GM21367 (cell line): ENCODE data around the gene CCK.
"Not testable (repeated sequence)": the region's sequence is repeated elsewhere in the genome, so short reads cannot be mapped to it uniquely, and the experiment has no call there.

ENCODE experiments used
- ATAC-seq: cut with Tn5 transposase; IDR thresholded peaks from one replicate; pipeline ENCODE4 v1.9.1; 2021; ENCODE audit not compliant: unreplicated experiment

CCK gene, protein sequence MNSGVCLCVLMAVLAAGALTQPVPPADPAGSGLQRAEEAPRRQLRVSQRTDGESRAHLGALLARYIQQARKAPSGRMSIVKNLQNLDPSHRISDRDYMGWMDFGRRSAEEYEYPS

DNA sequence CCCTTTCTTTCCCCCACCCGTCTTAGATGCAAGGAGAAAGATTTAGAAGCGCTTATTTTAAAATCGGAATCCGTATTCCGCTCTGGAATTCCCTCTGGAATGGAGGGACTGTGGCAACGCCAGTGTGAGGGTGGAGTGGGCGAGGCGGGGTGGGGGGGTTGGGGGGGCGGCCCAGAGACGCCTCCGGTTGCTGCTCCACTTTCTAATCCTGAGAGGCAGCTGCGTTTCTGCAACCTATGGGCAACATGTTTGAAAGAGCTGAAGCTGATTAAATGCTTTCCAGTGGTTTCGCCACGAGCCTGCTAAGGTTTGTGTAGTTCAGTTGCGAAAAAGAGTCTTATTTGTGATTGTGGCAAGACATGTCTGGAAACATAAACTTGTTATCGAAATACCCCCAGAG, at the start of gene CCK:
CCK (minus strand) TSS at position 101 of the 400 bp plus-strand sequence. CDS start 2,555 bp downstream, outside the sequence.
- no peak for ATAC-seq

DNA sequence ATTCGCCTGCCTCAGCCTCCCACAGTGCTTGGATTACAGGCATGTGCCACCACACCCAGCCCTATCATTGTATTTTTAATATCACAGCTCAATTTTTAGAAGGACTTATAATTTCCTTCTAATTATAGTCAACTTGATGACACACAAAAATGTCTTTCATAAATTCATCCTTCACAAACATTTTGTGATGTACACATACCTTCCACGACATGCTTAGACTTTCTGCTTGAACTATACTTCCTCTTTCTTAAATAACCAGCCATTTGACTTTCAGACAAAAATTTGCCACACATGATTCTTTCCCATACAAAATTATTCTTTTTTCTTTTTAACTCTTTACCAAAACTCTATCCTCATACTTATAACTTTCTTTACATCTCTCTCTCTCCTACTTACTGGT, 48.4 kb upstream of the CCK start:
- no peak for ATAC-seq

DNA sequence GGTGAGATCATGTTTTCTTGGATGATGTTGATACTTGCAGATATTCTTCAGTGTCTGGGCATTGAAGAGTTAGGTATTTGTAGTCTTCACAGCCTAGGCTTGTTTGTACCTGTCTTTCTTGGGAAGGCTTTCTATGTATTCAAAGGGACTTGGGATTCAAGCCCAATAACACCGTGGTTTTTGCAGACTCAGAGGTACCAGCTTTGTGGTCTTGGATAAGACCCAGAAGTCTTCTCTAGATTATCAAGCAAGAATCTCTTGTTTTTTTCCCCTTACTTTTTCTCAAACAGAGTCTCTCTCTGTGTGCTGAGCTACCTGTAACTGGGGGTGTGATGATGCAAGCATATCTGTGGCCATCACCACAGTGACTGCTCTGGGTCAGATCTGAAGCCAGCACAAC, 42.7 kb upstream of the CCK start:
- no peak for ATAC-seq

DNA sequence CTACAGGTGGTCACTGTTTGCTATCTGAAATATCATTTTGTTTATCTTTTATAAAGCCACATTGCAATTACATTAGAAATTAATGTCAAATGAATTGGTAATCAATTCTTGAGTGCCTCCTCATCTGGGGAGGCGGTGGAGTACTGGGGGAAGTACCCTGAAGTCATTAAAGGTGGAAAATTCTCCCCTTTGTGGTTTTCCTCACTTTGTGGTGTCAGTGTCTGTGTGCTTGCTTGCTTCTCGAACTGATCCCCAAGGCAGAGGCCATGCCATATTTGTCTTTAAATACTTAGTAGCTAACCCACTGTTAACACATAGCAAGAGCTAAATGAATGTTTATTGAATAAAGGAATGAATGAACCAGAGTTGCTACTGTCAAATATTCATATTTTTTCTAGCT, 40.5 kb upstream of the CCK start:
- no peak for ATAC-seq

DNA sequence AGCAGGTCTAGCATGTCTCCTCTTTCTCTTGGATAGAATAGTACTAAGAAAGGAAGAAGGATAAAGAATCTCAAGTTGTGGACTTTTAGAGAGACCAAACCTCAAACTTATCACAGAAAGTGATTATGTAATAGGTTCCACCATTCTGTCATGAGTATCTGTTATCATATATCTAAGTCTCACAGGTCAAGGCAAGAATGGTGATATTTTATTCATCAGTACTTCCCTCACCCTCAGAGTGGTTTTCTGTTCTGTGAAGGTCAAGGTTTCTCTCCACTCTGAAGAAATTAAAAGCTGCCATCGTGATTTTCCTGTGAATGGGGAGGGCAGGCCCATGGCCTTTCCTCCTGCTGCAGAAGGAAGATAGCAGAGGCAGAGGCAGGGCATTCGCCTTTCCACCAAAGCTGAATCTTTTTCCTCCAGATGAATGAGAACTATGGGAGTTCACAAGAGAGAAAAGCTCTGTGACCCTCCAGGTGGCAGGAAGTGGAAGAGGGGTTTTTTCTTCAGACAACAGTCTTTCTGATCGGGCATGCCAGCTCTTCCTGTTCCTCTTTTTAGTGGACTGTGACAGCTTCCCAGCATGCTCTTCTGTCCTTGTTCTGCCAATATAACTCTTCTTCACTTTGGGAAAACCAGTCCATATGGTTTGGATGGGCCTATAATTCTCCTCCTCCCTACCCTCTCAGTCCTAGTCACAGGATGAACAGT, 37.1 kb upstream of the CCK start:
- no peak for ATAC-seq

DNA sequence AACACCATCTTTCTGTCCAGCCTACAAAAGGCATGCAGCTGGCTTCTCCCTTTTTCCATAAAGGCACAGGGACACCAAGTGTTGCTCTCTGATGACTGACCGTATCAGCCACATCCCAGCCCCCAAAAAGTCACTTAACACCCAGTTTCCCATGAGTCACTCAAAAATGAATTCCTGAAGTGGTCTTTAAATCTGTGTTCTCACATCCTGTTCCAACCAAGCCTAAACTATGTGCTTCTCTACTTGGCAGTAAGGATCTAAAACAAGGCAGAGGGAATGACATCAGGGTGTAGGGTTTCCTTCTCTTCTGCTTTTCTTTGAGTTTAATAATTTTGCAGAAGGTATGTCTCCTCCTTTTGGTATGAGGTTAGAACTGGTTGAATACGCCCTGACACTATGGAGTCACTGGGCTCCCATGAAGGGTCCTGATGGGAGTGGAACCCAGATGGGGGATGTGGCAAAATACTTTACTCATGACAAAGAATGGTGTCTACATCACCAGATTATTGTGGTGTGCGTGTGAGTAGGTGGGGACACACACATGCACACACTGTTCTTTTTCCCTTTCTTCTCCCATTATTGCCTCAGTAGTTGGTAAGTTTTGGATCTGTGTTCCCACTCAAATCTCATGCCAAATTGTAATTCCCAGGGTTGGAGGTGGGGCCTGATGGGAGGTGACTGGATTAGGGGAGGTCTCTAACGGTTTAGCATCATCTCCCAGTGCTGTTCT, 35.6 kb upstream of the CCK start:
- no peak for ATAC-seq

DNA sequence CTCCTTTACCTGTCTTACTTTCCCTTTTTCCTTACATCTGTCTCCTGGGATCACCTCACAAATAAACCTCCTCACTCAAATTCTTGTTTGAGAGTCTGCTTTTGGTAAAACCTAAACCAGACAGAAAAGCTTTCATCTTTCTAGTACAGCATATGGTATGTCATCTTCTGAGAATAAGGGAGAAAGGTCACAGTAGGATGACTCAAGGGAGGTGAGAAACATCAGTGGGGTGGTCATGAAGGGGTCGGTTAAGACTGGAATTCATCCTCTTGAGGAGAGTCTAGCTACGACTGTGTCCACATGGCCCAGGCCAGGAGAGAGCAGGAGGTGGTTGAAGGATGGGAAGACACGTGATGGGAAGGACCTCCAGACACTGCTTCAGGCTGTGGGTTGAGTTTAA, 34.8 kb upstream of the CCK start:
- no peak for ATAC-seq

DNA sequence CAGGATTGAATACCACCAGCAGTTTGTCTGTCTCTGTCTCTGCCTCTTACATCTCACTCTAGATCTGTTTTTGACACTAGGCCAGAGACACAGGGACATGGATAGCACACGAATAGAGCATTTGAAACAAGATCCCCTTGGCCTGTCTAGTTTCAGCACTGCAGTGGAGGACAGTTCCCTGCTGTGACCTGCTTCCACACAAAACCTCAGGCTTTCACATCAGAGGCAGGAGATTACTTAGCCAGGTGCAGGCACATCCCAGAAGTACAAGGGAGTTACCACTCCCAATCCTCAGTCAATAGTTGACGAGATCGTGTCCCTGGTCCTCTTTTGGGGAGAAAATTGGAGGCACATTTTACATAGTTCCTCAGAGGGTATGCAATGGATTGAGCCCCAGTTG, 34.0 kb upstream of the CCK start:
- ATAC-seq = no peak

DNA sequence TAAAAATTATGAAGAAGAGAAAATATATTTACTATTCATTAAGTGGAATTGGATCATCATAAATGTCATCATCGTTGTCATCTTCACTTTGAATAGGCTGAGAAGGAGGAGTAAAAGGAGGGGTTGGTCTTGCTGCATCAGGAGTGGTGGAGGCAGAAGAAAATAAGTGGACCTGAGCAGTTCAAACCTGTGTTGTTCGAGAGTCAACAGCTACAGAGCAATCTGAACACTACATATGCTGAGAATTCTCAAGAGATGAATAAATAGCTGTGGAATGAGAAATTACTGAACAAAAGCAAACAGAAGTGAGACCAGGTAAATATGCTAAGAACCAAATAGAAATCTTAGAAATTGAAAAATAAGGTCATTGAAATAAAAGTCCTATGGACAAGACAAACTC, 32.3 kb upstream of the CCK start:
- ATAC-seq = no peak

DNA sequence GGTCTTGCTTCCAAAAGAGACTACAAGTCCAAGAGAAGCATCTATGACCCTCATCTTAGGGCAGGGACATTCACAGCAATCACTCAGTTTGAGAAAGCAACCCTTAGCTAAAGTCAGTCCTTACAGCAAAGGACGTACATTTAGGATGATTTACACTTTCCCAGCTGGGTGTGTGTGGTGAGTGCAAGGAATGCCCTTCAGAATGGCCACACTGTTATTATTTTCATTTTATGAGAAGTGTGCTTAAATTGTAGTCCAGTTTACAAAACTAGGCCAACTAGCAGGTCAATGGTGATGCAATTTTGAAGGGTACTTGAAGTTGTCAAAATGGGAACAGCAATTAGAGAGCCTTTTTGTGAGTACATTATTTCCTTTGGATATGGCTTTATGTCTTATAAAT, 26.0 kb upstream of the CCK start:
- no peak for ATAC-seq

DNA sequence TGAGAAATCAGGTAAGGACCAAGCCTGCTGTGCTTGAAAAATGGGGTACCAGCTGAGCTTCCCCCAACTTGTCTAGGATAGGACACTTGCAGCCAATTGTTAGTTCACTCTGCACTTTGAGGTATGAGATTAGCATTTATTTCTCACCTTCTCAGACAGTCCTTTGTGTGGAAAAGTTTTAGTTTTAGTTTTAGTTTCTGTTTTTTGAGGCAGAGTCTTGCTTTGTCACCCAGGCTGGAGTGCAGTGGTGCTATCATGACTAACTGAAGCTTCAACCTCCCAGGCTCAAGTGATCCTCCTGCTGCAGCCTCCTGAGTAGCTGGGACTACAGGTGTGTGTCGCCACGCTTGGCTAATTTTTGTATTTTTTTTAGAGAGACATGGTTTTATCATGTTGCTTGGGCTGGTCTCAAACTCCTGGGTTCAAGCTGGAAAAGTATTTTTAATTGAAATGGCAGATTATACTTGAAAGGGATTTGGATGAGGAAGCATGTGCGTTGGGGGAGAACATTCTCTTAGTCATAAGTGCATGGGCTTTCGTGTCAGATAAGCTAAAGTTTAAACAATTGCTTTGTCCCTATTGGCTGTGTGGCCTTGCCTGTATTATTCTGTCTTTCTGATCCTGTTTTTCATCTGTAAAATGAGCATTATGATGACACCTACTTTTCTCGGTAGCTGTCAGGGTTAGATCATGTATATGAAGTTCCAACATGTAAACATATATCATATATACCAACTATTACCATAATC, 25.2 kb upstream of the CCK start:
- ATAC-seq = no peak

DNA sequence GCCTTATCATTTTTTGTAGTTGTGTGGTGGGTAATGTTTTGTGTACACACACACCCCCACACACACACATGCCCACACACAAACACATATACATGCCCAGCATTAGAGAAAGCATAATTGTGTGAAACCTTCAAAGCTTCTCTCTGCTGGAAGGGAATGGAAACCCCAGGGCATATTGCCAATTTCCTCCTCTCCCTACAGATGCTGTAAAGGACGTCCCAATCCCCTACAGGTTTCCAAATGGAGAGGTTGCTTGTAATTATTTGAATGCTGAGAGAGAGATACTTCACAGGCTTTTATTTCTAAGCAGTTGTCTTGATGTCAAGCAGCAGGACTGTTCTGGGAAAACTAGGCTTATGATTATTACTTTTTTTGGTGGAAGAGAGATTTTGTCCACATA, 23.0 kb upstream of the CCK start:
- no peak for ATAC-seq

DNA sequence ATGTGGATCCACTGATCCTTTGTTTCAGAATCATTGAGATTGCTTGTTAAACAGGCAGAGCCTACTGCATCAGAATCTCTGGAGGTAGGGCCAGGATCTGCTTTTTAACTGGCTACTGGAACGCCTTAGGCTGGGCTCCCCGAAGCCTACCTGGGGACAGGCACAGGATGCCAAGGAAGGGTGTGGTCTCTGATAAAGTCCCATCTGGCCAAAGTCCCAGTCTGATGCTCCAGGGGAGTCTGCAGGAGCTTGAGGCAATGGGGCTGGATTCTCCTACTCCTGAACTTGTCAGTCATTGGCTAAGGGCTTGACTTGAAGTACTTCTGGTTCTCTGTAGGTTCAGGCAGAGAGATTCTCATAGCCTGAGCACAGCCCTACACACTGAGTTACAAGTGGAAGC, 22.4 kb upstream of the CCK start:
- no peak for ATAC-seq

DNA sequence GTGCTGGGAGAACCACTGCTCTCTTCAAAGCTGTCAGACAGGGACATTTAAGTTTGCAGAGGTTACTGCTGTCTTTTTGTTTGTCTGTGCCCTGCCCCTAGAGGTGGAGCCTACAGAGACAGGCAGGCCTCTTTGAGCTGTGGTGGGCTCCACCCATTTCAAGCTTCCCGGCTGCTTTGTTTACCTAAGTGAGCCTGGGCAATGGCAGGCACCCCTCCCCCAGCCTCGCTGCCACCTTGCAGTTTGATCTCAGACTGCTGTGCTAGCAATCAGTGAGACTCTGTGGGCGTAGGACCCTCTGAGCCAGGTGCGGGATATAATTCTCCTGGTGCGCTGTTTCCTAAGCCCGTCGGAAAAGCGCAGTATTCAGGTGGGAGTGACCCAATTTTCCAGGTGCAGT, 21.4 kb upstream of the CCK start:
- ATAC-seq = not testable (repeated sequence)

DNA sequence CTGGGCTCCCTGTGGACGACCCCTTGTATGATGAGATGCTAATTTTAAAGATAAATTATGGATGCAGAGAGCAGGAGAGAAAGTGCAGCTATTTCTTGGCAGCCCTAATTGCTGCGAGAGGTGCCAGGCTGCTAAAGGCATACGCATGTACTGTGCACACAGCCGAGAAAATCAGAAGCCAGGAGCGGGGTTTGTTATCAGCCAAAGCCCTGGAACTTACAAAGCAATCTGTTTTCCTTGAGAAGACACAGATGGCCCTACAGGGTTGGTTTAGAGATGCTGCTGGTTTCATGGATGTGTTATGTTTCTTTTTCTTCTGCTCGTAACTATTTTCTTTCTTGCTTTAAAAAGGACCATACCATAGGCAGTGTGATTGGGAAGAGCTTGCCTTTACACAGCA, 11.7 kb upstream of the CCK start:
- ATAC-seq = no peak

DNA sequence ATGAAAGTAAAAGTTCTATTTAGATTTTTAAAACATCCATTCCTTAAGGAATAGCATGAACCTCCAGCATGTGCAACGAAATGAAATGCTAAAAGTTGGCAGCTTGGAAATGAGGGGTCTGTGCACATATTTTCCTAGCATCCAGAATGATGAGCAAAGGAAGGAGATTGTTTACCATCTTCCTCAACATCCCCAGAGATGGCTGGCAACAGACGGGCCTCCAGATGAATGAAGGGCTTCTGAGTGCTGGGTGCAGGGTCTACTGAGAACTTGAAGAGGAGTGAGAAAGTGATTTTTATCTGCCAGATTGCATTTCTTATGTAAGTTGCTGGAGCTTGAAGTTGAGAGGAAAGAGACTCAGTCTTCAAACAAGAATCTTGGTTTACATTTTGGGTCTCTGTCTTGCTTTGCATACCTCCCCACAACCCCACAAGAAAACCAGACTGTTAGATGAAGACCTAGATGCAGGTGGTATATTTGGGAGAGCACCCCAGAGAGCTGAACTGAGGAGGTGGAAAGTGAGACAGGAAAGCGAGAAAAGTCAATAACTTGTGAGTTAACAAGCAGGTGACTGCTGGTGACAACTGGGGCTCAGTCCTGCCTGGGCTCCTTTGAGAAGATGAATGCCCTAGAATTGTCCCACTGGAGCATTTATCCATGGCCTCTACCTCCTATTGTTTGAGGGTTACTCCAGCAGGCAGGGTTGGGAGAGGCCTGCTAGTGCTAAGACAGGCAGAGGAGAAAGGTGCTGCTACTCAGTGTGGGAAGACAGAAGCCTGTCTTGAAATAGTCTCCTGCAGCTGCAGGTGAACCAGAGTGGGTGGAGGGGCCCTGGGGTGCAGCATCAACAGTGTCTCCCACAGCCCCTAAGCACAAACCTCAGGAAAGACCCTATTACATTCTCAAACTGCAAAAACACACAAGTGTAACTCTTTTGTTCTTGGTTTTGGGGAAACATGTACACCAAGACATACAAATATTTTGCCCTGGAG, 10.5 kb upstream of the CCK start:
- ATAC-seq = peak; percentile 77

DNA sequence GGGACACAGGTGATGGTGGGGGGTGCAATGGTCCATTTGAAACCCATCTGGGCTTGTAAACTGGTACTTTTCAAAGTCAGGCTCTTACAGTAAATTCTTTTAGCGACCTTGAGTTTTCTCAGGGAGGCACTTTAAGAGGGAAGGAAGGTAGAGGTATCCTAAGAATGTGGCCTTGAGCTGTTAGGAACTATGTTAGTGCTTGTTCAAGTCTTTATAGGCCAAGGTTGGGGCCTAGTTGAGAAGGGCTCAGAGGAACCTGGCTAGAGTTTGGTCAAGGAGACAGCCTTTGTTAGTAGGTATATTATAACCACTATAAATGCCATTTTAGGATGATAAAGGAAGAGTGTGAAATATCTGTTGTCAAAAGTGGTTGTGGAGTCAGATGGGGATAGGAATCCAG, 9.2 kb upstream of the CCK start:
- no peak for ATAC-seq

DNA sequence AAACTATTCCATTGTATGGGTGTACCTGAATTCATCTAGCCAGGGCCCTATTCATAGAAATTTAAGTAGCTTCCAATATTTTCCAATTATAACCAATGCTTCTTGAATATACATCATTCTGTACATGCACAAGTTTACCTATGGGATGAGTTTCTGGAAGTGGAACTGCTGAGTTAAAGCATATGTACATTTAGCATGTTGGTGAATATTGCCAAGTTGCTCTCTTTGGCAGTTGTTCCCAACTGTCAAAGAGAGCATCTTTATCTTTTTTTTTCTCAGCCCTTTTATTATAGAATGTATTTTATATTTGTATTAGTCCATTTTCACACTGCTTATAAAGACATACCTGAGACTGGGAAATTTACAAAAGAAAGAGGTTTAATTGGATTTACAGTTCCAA, 8.3 kb upstream of the CCK start:
- no peak for ATAC-seq

DNA sequence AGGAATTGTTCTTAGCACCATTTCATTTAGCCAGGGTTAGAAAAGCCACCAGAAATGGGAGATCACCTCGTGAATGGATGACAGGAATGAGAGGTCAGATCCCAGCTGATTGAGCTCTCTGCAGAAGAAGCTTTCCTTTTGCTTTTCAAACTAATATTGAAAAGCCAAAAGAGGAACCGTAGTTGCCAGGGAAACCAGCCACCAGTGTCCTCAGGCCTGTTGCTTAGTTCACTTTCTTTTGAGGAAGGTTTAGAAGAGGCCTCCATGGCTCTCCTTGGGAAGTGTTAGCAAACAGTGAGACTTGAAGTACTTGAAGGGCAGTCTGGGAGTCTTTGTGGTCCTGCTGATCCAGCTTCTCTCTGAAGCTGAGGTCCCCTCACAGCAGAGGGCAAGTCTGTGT, 7.4 kb upstream of the CCK start:
- no peak for ATAC-seq

DNA sequence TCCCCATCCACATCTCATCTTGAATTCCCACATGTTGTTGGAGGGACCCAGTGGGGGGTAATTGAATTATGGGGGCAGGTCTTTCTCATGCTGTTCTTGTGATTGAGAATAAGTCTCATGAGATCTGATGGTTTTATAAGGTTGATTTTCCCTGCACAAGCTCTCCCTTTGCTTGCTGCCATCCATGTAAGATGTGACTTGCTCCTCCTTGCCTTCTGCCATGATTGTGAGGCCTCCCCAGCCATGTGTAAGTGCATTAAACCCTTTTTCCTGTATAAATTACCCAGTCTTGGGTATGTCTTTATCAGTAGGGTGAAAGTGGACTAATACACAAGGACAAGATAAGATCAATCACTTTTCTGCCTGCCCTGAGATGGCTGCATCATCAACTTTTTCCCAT, 5.8 kb upstream of the CCK start:
- ATAC-seq = no peak

DNA sequence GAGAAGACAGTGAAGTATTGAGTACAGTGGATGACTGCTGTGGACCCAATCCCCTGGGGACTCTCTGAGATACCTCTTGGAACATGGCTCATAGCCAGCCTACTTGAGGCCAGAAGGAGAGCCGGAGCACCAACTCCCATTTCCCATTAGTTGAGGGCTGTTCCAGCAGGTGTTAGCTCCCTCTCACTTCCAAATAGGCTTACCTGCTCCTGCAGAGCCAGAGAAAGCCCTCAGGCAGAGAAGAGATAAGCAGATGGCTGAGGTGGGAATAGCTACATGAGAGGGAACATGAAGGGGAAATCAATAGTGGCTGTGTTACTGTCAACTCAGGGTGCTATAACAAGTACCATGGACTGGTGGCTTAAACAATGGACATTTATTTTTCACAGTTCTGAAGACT, 4.6 kb upstream of the CCK start:
- no peak for ATAC-seq
